ENCODE measurements around the gene DDR2.

DDR2 gene

DNA sequence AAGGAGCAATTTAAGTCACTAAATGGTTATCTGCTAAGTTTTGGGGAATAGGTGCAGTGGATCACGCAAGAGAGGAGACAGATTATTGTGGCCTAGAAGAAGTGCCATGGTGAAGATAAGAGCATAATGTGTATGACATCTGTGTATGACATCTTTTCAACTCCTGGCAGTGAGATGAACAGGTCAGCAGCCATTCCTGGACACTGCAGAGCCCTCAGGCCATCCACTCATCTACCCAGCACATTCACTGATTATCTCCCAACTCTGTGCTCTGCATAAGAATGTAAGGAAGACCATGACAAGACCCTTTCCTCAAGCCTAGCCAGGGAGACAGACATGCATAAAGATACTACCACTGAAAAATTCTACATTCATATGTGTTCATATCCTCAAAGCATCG is 73.7 kb downstream of the DDR2 start:
- Histone ChIP-seq H3K27ac (ENCODE audit: low read length) (no peak overlapping the region), H3K4me2 (ENCODE audit: low read length) (no peak overlapping the region), H2AFZ (ENCODE audit: low read depth, low read length) (no peak overlapping the region), H3K4me1 (ENCODE audit: low read length) (no peaks in the 10 kb centered on the region; the same call in 1 of the 2 replicates), H3K9me3 (ENCODE audit: insufficient read depth, low read length) (no peaks in the 10 kb centered on the region), H3K4me3 (ENCODE audit: low read length) (no peak overlapping the region), H3K9ac (ENCODE audit: low read length) (no peak overlapping the region), H4K20me1 (ENCODE audit: insufficient read depth, low read length) (no peaks in the 10 kb centered on the region), H3K27me3 (ENCODE audit: low read depth, low read length) (no peaks in the 10 kb centered on the region), H3K79me2 (ENCODE audit: low read length) (no peaks in the 10 kb centered on the region), H3K36me3 (replicated peaks; ENCODE audit: low read depth, low read length) (no peaks in the 10 kb centered on the region)
- TF ChIP-seq, protein P1, sequence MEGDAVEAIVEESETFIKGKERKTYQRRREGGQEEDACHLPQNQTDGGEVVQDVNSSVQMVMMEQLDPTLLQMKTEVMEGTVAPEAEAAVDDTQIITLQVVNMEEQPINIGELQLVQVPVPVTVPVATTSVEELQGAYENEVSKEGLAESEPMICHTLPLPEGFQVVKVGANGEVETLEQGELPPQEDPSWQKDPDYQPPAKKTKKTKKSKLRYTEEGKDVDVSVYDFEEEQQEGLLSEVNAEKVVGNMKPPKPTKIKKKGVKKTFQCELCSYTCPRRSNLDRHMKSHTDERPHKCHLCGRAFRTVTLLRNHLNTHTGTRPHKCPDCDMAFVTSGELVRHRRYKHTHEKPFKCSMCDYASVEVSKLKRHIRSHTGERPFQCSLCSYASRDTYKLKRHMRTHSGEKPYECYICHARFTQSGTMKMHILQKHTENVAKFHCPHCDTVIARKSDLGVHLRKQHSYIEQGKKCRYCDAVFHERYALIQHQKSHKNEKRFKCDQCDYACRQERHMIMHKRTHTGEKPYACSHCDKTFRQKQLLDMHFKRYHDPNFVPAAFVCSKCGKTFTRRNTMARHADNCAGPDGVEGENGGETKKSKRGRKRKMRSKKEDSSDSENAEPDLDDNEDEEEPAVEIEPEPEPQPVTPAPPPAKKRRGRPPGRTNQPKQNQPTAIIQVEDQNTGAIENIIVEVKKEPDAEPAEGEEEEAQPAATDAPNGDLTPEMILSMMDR (IDR thresholded peaks at IDR 0.05; ENCODE audit: low read depth, low read length) = no peak

DNA sequence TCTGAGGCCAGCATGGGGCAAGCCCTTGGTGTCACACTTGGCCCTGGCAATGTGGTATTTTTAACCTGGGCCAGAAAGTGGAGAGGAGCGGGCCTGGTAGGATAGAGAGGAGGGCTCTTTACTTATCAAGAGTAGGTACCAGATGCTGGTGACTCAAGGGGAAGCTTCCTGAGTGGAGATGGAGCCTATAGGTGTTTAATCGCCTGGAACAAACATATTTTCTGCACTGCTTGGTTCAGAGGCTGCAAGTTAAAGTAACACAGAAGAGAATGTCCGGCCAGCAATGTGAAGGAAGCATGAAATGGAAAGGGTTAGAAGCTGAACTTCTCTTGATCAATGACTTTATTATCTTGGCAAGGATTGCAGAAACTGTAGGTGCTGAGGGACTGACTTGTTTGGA is 74.3 kb downstream of the DDR2 start:
- H3K4me3 ChIP-seq (ENCODE audit: low read length) = no peak overlapping the region
- no peaks in the 10 kb centered on the region for H3K36me3 ChIP-seq (replicated peaks; ENCODE audit: low read depth, low read length)
- no peaks in the 10 kb centered on the region for H3K79me2 ChIP-seq (ENCODE audit: low read length)
- H3K9ac ChIP-seq (ENCODE audit: low read length) = no peak overlapping the region
- H3K4me2 ChIP-seq (ENCODE audit: low read length) = no peak overlapping the region
- H4K20me1 ChIP-seq (ENCODE audit: insufficient read depth, low read length) = no peaks in the 10 kb centered on the region
- H3K27ac ChIP-seq (ENCODE audit: low read length) = no peak overlapping the region
- H3K27me3 ChIP-seq (ENCODE audit: low read depth, low read length) = no peaks in the 10 kb centered on the region
- TF ChIP-seq, protein P1 (IDR thresholded peaks at IDR 0.05; ENCODE audit: low read depth, low read length) = no peak
- no peak for TF ChIP-seq EZH2phosphoT487 (IDR thresholded peaks at IDR 0.05; ENCODE audit: low read depth)
- no peaks in the 10 kb centered on the region; the same call in 1 of the 2 replicates for H3K4me1 ChIP-seq (ENCODE audit: low read length)
- no peaks in the 10 kb centered on the region for H3K9me3 ChIP-seq (ENCODE audit: insufficient read depth, low read length)
- H2AFZ ChIP-seq (ENCODE audit: low read depth, low read length) = no peak overlapping the region

DNA sequence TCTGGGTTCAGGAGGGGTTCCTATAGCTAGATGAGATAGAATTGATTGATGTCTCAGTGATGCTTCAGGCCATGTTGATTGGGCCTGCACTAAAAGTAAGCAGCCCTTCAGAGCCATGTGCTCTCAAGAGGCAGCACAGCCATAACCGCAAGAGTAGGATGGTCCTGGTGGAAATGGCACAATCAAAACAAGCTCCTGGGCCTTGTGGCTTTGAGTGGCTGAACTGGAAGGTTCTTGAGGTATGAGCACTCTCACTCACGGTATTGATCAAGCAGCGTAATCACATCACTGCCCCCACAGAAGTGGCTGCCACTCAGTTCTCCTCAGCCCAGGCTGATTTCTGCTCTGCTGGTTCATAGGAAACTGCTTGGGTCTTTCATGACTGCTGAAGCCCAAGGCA is 76.0 kb downstream of the DDR2 start:
- Histone ChIP-seq H3K4me1 (ENCODE audit: low read length) (no peaks in the 10 kb centered on the region), H3K27ac (ENCODE audit: low read length) (no peak overlapping the region), H3K4me3 (ENCODE audit: low read length) (no peak overlapping the region), H3K79me2 (ENCODE audit: low read length) (no peaks in the 10 kb centered on the region), H4K20me1 (ENCODE audit: insufficient read depth, low read length) (no peaks in the 10 kb centered on the region), H3K9ac (ENCODE audit: low read length) (no peak overlapping the region), H2AFZ (ENCODE audit: low read depth, low read length) (no peak overlapping the region), H3K9me3 (ENCODE audit: insufficient read depth, low read length) (no peaks in the 10 kb centered on the region), H3K4me2 (ENCODE audit: low read length) (no peak overlapping the region), H3K27me3 (ENCODE audit: low read depth, low read length) (no peaks in the 10 kb centered on the region), H3K36me3 (replicated peaks; ENCODE audit: low read depth, low read length) (no peaks in the 10 kb centered on the region)
- TF ChIP-seq EZH2phosphoT487 (IDR thresholded peaks at IDR 0.05; ENCODE audit: low read depth) = no peak
- TF ChIP-seq, protein P1 (IDR thresholded peaks at IDR 0.05; ENCODE audit: low read depth, low read length) = no peak

DNA sequence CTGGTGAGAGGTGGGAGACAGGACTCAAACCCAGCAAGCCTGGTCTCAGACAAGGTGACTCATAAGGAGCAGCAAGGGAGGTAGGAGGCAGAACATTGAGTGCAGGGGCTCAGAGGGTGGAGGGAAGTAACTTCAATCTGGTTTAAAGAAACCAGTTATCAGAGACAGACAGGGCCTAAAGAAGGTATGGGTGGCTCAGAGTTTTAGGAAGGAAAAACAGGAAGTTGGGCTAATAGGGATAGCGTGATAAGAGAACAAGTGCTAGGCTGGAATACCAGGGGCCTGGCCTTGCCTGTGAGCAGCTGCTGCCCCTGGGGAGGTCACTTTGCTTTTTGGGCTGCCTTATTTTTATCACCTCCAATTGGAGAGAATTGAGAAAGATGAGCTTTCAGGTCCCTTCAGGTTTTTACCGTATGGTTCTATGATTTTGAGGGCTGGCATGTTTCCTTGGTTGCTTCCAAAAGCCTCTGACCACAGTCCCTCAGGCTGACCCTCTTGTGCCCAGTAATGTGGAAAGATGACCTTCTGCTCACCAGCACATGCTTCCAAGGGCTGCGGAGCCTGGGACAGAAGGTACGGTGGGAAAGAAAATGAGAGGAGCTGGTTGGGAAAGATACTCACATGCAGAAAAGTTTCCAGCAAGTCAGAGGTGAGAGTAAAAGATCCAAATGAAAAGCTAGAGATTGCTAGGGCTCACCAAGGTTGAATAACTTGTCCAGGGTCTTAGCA is 77.0 kb downstream of the DDR2 start:
- Histone ChIP-seq H3K4me2 (ENCODE audit: low read length) (no peak overlapping the region), H3K79me2 (ENCODE audit: low read length) (no peaks in the 10 kb centered on the region), H3K27me3 (ENCODE audit: low read depth, low read length) (no peaks in the 10 kb centered on the region), H3K9me3 (ENCODE audit: insufficient read depth, low read length) (no peaks in the 10 kb centered on the region), H2AFZ (ENCODE audit: low read depth, low read length) (no peak overlapping the region), H3K4me1 (ENCODE audit: low read length) (no peaks in the 10 kb centered on the region), H3K9ac (ENCODE audit: low read length) (no peak overlapping the region), H3K4me3 (ENCODE audit: low read length) (no peak overlapping the region), H3K36me3 (replicated peaks; ENCODE audit: low read depth, low read length) (no peaks in the 10 kb centered on the region), H4K20me1 (ENCODE audit: insufficient read depth, low read length) (no peaks in the 10 kb centered on the region), H3K27ac (ENCODE audit: low read length) (no peak overlapping the region)
- TF ChIP-seq EZH2phosphoT487 (IDR thresholded peaks at IDR 0.05; ENCODE audit: low read depth) = no peak
- TF ChIP-seq, protein P1 (IDR thresholded peaks at IDR 0.05; ENCODE audit: low read depth, low read length) = no peak

Measured in OCI-LY3 (cell line).